ENCODE data around the gene POMGNT1.

Gene POMGNT1

GRCh38 chr1:46166521-46167462, 31.4 kb downstream of the POMGNT1 start:
- Histone ChIP-seq H3F3A (ENCODE audit: low read depth) (no peaks in the 10 kb centered on the region), H3K4me2 (ENCODE audit: low read depth, low read length, poor library complexity, severe bottlenecking) (no peak overlapping the region), H2AFZ (ENCODE audit: low read length) (no peak overlapping the region), H4K20me1 (ENCODE audit: insufficient read depth, low read length, poor library complexity, severe bottlenecking) (no peaks in the 10 kb centered on the region), H3K9ac (ENCODE audit: low read depth, low read length, poor library complexity, severe bottlenecking) (no peak overlapping the region), H3K36me3 (ENCODE audit: insufficient read depth, low read length) (no peaks in the 10 kb centered on the region), H3K27me3 (ENCODE audit: insufficient read depth, low read length, poor library complexity, severe bottlenecking) (no peaks in the 10 kb centered on the region), H3K9me2 (replicated peaks; ENCODE audit: low read depth, low read length) (no peaks in the 10 kb centered on the region), H3K4me1 (ENCODE audit: insufficient read depth, low read length, poor library complexity, severe bottlenecking) (no peaks in the 10 kb centered on the region), H3K79me2 (ENCODE audit: insufficient read depth, low read length) (no peaks in the 10 kb centered on the region), H3K9me3 (ENCODE audit: insufficient read depth, low read depth, low read length) (no peaks in the 10 kb centered on the region), H3K4me3 (ENCODE audit: low read length, poor library complexity, severe bottlenecking) (no peak overlapping the region)
- no peak for TF ChIP-seq EZH2phosphoT487 (IDR thresholded peaks at IDR 0.05; ENCODE audit: borderline replicate concordance)
- TF ChIP-seq, protein P1, sequence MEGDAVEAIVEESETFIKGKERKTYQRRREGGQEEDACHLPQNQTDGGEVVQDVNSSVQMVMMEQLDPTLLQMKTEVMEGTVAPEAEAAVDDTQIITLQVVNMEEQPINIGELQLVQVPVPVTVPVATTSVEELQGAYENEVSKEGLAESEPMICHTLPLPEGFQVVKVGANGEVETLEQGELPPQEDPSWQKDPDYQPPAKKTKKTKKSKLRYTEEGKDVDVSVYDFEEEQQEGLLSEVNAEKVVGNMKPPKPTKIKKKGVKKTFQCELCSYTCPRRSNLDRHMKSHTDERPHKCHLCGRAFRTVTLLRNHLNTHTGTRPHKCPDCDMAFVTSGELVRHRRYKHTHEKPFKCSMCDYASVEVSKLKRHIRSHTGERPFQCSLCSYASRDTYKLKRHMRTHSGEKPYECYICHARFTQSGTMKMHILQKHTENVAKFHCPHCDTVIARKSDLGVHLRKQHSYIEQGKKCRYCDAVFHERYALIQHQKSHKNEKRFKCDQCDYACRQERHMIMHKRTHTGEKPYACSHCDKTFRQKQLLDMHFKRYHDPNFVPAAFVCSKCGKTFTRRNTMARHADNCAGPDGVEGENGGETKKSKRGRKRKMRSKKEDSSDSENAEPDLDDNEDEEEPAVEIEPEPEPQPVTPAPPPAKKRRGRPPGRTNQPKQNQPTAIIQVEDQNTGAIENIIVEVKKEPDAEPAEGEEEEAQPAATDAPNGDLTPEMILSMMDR (conservative IDR thresholded peaks at IDR 0.05; ENCODE audit: low read length) = no peak

- H3K4me3 ChIP-seq (ENCODE audit: low read length, poor library complexity, severe bottlenecking) = no peak overlapping the region
- H3F3A ChIP-seq (ENCODE audit: low read depth) = no peaks in the 10 kb centered on the region
- H3K9ac ChIP-seq (ENCODE audit: low read depth, low read length, poor library complexity, severe bottlenecking) = no peak overlapping the region
- TF ChIP-seq, protein P1 (conservative IDR thresholded peaks at IDR 0.05; ENCODE audit: low read length) = no peak
- TF ChIP-seq EZH2phosphoT487 (IDR thresholded peaks at IDR 0.05; ENCODE audit: borderline replicate concordance) = no peak
- H4K20me1 ChIP-seq (ENCODE audit: insufficient read depth, low read length, poor library complexity, severe bottlenecking) = no peaks in the 10 kb centered on the region
- no peak overlapping the region for H3K4me2 ChIP-seq (ENCODE audit: low read depth, low read length, poor library complexity, severe bottlenecking)
- no peaks in the 10 kb centered on the region for H3K79me2 ChIP-seq (ENCODE audit: insufficient read depth, low read length)
- no peaks in the 10 kb centered on the region for H3K9me2 ChIP-seq (replicated peaks; ENCODE audit: low read depth, low read length)
- H3K9me3 ChIP-seq (ENCODE audit: insufficient read depth, low read depth, low read length) = no peaks in the 10 kb centered on the region
- no peaks in the 10 kb centered on the region for H3K4me1 ChIP-seq (ENCODE audit: insufficient read depth, low read length, poor library complexity, severe bottlenecking)
- no peaks in the 10 kb centered on the region for H3K36me3 ChIP-seq (ENCODE audit: insufficient read depth, low read length)
- H3K27me3 ChIP-seq (ENCODE audit: insufficient read depth, low read length, poor library complexity, severe bottlenecking) = no peaks in the 10 kb centered on the region
- H2AFZ ChIP-seq (ENCODE audit: low read length) = no peak overlapping the region
Observed at GRCh38 chr1:46160212-46160611, 38.0 kb downstream of the POMGNT1 start.

- H3K4me2 ChIP-seq (ENCODE audit: low read depth, low read length, poor library complexity, severe bottlenecking) = no peak overlapping the region
- no peaks in the 10 kb centered on the region for H3K4me1 ChIP-seq (ENCODE audit: insufficient read depth, low read length, poor library complexity, severe bottlenecking)
- no peak overlapping the region for H3K9ac ChIP-seq (ENCODE audit: low read depth, low read length, poor library complexity, severe bottlenecking)
- H2AFZ ChIP-seq (ENCODE audit: low read length) = no peak overlapping the region
- no peak overlapping the region for H3K4me3 ChIP-seq (ENCODE audit: low read length, poor library complexity, severe bottlenecking)
- H3F3A ChIP-seq (ENCODE audit: low read depth) = no peaks in the 10 kb centered on the region
- TF ChIP-seq, protein P1 (conservative IDR thresholded peaks at IDR 0.05; ENCODE audit: low read length) = no peak
- no peak for TF ChIP-seq EZH2phosphoT487 (IDR thresholded peaks at IDR 0.05; ENCODE audit: borderline replicate concordance)
- no peaks in the 10 kb centered on the region for H3K36me3 ChIP-seq (ENCODE audit: insufficient read depth, low read length)
- H3K79me2 ChIP-seq (ENCODE audit: insufficient read depth, low read length) = no peaks in the 10 kb centered on the region
- no peaks in the 10 kb centered on the region for H3K9me3 ChIP-seq (ENCODE audit: insufficient read depth, low read depth, low read length)
- no peaks in the 10 kb centered on the region for H3K9me2 ChIP-seq (replicated peaks; ENCODE audit: low read depth, low read length)
- no peaks in the 10 kb centered on the region for H4K20me1 ChIP-seq (ENCODE audit: insufficient read depth, low read length, poor library complexity, severe bottlenecking)
- H3K27me3 ChIP-seq (ENCODE audit: insufficient read depth, low read length, poor library complexity, severe bottlenecking) = no peaks in the 10 kb centered on the region
Observed at GRCh38 chr1:46159516-46159915, 38.7 kb downstream of the POMGNT1 start.

Measured in Loucy (cell line).